IPS DF 4.7 (cell line): ENCODE measurements around the gene ZSCAN12.
"Not testable (repeated sequence)": the region's sequence is repeated elsewhere in the genome, so short reads cannot be mapped to it uniquely, and the experiment has no call there.

Experiments
- DNase-seq: peaks from one replicate; pipeline ENCODE4 v3.0.0-alpha.2; 2013; ENCODE audit warnings: low spot score; ENCODE audit errors: extremely low read depth

ZSCAN12 gene

GRCh38 chr6:28395918-28396317, 3.6 kb downstream of the ZSCAN12 start:
- DNase-seq: no peak

GRCh38 chr6:28393912-28394662, 5.5 kb downstream of the ZSCAN12 start:
- no peak for DNase-seq

- no peak for DNase-seq
Measured at GRCh38 chr6:28390688-28391087, 8.9 kb downstream of the ZSCAN12 start.

GRCh38 chr6:28384143-28384533, 15.4 kb downstream of the ZSCAN12 start:
- DNase-seq: no peak

GRCh38 chr6:28383235-28384142, 16.1 kb downstream of the ZSCAN12 start:
- DNase-seq: peak; percentile 74

GRCh38 chr6:28380381-28380780, 19.2 kb downstream of the ZSCAN12 start:
- no peak for DNase-seq

GRCh38 chr6:28378644-28379043, 20.9 kb downstream of the ZSCAN12 start:
- no peak for DNase-seq

- no peak for DNase-seq
Measured at GRCh38 chr6:28377879-28378278, 21.7 kb downstream of the ZSCAN12 start.

- no peak for DNase-seq
Measured at GRCh38 chr6:28373925-28374324, 25.6 kb downstream of the ZSCAN12 start.

- no peak for DNase-seq
Measured at GRCh38 chr6:28371706-28372451, 27.7 kb downstream of the ZSCAN12 start.

- DNase-seq: no peak
Measured at GRCh38 chr6:28371280-28371679, 28.3 kb downstream of the ZSCAN12 start.

- DNase-seq: no peak
Measured at GRCh38 chr6:28370440-28370839, 29.1 kb downstream of the ZSCAN12 start.

GRCh38 chr6:28369463-28369862, 30.1 kb downstream of the ZSCAN12 start:
- DNase-seq: no peak

- no peak for DNase-seq
Measured at GRCh38 chr6:28368522-28368921, 31.0 kb downstream of the ZSCAN12 start.

- not testable (repeated sequence) for DNase-seq
Measured at GRCh38 chr6:28365590-28365989, 34.0 kb downstream of the ZSCAN12 start.

GRCh38 chr6:28360961-28361360, 38.6 kb downstream of the ZSCAN12 start:
- no peak for DNase-seq

GRCh38 chr6:28359562-28359961, 40.0 kb downstream of the ZSCAN12 start:
- DNase-seq: not testable (repeated sequence)

GRCh38 chr6:28357036-28357435, 42.5 kb downstream of the ZSCAN12 start:
- DNase-seq: no peak

GRCh38 chr6:28356666-28357020, 42.9 kb downstream of the ZSCAN12 start:
- DNase-seq: no peak

GRCh38 chr6:28355743-28356665, 43.5 kb downstream of the ZSCAN12 start:
- peak; percentile 98 for DNase-seq
